Adipocyte (in vitro differentiated cells): Measurements from ENCODE around the gene UGT1A9.
"Not testable (repeated sequence)": the region's sequence is repeated elsewhere in the genome, so short reads cannot be mapped to it uniquely, and the experiment has no call there.

Experiments used
- DNase-seq: peaks from one replicate; pipeline ENCODE4 v3.0.0-alpha.2; 2015; ENCODE audit warnings: low read depth
- H3K27me3 ChIP-seq: replicated peaks from 2 replicates; pipeline ENCODE4 v1.7.0; 2013; ENCODE audit warnings: mild to moderate bottlenecking, low read length, moderate library complexity; ENCODE audit not compliant: control insufficient read depth, insufficient read depth
- H3K36me3 ChIP-seq: 2 replicates; pipeline ENCODE4 v1.7.0; 2013; ENCODE audit warnings: low read length, mild to moderate bottlenecking, moderate library complexity; ENCODE audit not compliant: control insufficient read depth, insufficient read depth, severe bottlenecking
- H3K4me1 ChIP-seq: 2 replicates; pipeline ENCODE4 v1.7.0; 2013; ENCODE audit warnings: mild to moderate bottlenecking, low read length, moderate library complexity; ENCODE audit not compliant: control insufficient read depth, insufficient read depth
- H3K4me3 ChIP-seq: 2 replicates; pipeline ENCODE4 v1.7.0; 2013; ENCODE audit warnings: mild to moderate bottlenecking, low read length, moderate library complexity
- H3K9ac ChIP-seq: 2 replicates; pipeline ENCODE4 v1.7.0; 2013; ENCODE audit warnings: mild to moderate bottlenecking, low read length, moderate library complexity
- H3K9me3 ChIP-seq: 2 replicates; pipeline ENCODE4 v1.7.0; 2013; ENCODE audit warnings: mild to moderate bottlenecking, low read length, moderate library complexity; ENCODE audit not compliant: control insufficient read depth

Gene UGT1A9

GRCh38 chr2:233655943-233656342 is 15.8 kb upstream of the UGT1A9 start:
- H3K9ac ChIP-seq, H3K9me3 ChIP-seq, H3K4me1 ChIP-seq, H3K27me3 ChIP-seq, H3K36me3 ChIP-seq, H3K4me3 ChIP-seq, DNase-seq: not testable (repeated sequence)

DNA sequence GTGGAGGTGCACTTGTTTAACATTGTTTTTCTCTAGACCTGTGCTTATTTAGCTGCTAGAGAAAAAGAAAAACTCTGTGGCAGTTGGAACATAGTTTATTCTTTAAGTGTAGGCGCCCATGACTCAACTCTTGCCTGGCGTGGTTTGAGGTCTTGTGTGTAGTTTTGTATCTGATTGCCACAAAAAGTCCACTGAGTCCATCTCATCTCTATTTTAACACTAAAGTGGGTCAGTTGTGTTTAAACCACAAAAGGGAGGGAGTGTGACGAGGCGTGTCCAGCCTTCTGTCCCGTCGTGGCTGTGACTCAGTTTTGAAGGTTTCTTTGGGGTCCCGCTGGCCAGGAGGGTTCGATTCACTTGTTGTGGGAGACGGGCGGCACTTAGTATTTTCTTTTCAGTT is 15.3 kb upstream of the UGT1A9 start:
- no peak for DNase-seq
- H3K9me3 ChIP-seq, result peaks cover 4% of the 10 kb centered on the region

DNA sequence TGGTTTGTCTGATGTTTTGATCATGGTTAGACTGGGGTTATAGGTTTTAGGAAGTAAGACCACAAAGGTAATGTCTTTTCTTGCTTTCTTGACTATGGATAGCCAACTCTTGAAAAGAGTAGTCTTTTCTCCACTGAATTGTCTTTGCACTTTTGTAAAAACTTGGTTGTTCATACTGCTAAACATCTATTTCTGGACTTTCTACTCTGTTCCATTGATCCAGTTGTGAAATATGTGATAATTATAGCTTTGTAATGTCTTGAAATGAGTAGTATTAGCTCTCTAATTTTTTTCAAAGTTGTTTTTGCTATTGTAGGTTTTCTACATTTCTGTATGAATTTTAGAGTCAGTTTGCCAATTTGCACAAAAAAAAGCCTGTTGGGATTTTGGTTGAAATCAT is 13.1 kb upstream of the UGT1A9 start:
- Histone ChIP-seq H3K4me3 (no peak overlapping the region), H3K36me3 (no peaks in the 10 kb centered on the region), H3K9ac (no peak overlapping the region), H3K9me3 (peaks cover 6% of the 10 kb centered on the region), H3K27me3 (peaks cover 3% of the 10 kb centered on the region), H3K4me1 (no peaks in the 10 kb centered on the region)
- DNase-seq, result no peak

More for the DNA sequence above, 15.3 kb upstream of the UGT1A9 start:
- H3K4me1 ChIP-seq, result no peaks in the 10 kb centered on the region
- peaks cover 3% of the 10 kb centered on the region for H3K27me3 ChIP-seq
- H3K4me3 ChIP-seq, result no peak overlapping the region
- no peak overlapping the region for H3K9ac ChIP-seq
- no peaks in the 10 kb centered on the region for H3K36me3 ChIP-seq

- H3K27me3 ChIP-seq, result peaks cover 3% of the 10 kb centered on the region
- no peak for DNase-seq
- H3K4me3 ChIP-seq, result no peak overlapping the region
- peaks cover 6% of the 10 kb centered on the region for H3K9me3 ChIP-seq
- H3K4me1 ChIP-seq, result no peaks in the 10 kb centered on the region
- no peaks in the 10 kb centered on the region for H3K36me3 ChIP-seq
- no peak overlapping the region for H3K9ac ChIP-seq
These were observed 7.8 kb upstream of the UGT1A9 start for GRCh38 chr2:233663911-233664310.

- no peaks in the 10 kb centered on the region for H3K4me1 ChIP-seq
- no peaks in the 10 kb centered on the region for H3K9me3 ChIP-seq
- H3K36me3 ChIP-seq, result no peaks in the 10 kb centered on the region
- peaks cover 1% of the 10 kb centered on the region for H3K27me3 ChIP-seq
- H3K9ac ChIP-seq, result no peak overlapping the region
- DNase-seq, result no peak
- H3K4me3 ChIP-seq, result no peak overlapping the region
These were observed 3.0 kb upstream of the UGT1A9 start for GRCh38 chr2:233668605-233669260.

DNA sequence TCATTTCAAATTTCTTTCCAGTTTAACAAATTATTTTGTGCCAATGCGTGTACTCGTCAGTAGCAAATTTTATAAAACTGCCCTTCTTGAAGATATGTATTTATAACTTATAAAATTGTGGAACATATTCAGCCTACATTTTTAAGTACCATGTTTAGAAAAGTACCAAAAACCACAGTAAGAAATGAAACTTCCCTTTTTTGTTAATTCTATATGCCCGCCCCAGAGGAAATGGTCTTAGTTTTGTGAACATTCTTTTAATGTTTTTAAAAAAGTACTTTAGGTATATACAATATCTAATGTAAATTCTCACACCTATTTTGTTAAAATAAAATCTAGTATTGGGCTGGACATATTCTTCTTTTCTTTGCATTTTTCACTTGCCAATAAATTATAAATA is 1.2 kb downstream of the UGT1A9 start:
- no peaks in the 10 kb centered on the region for H3K4me1 ChIP-seq
- H3K9me3 ChIP-seq, result no peaks in the 10 kb centered on the region
- no peak for DNase-seq
- H3K36me3 ChIP-seq, result no peaks in the 10 kb centered on the region
- H3K4me3 ChIP-seq, result no peak overlapping the region
- no peak overlapping the region for H3K9ac ChIP-seq
- H3K27me3 ChIP-seq, result no peaks in the 10 kb centered on the region

GRCh38 chr2:233673896-233674295 is 2.2 kb downstream of the UGT1A9 start:
- no peaks in the 10 kb centered on the region for H3K27me3 ChIP-seq
- no peak overlapping the region for H3K4me3 ChIP-seq
- H3K9me3 ChIP-seq, result no peaks in the 10 kb centered on the region
- no peak overlapping the region for H3K9ac ChIP-seq
- DNase-seq, result no peak
- no peaks in the 10 kb centered on the region for H3K36me3 ChIP-seq
- no peaks in the 10 kb centered on the region for H3K4me1 ChIP-seq

GRCh38 chr2:233674314-233674713 is 2.6 kb downstream of the UGT1A9 start:
- no peak overlapping the region for H3K4me3 ChIP-seq
- no peak for DNase-seq
- peaks cover 3% of the 10 kb centered on the region for H3K27me3 ChIP-seq
- H3K4me1 ChIP-seq, result no peaks in the 10 kb centered on the region
- H3K9me3 ChIP-seq, result no peaks in the 10 kb centered on the region
- no peaks in the 10 kb centered on the region for H3K36me3 ChIP-seq
- no peak overlapping the region for H3K9ac ChIP-seq

DNA sequence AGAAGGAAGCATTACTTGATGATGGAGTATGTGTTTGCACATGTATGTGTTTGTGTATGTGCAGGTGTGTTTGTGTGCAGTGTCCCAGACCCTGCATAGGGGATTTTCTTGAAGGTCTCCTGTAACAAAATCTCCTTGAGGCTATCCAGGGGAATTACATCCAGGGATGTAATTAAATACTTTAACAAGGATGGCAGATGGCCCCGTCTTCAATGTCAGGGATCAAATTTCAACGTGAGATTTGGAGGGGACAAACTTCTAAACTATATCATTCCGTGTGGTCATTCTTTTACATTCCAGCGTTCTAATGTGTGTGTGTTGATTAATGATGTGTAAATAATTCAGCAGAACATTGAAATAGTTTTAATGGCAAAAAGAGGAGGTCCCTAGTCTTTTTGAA is 3.3 kb downstream of the UGT1A9 start:
- H3K36me3 ChIP-seq, result no peaks in the 10 kb centered on the region
- no peak overlapping the region for H3K4me3 ChIP-seq
- H3K27me3 ChIP-seq, result peaks cover 5% of the 10 kb centered on the region
- no peak for DNase-seq
- H3K9ac ChIP-seq, result no peak overlapping the region
- no peaks in the 10 kb centered on the region for H3K9me3 ChIP-seq
- H3K4me1 ChIP-seq, result no peaks in the 10 kb centered on the region

DNA sequence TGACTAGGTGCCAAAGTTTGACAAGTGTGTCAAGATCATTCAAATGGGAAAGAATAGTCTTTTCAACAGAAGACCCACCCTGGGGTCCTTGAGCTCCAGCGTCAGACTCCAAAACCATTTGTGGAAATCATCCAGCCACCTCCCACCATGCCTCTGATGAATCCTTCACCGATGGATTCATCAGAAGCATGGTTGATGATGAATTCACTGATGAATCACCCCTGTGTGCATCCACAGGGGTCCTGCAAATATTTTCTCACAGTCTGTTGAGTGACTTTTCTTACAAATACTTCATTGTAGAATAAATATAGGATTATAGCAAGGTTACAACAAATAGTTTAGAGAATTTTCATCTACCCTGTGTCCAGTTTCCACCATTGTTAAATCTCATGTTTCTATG is 4.3 kb downstream of the UGT1A9 start:
- Histone ChIP-seq H3K4me3 (no peak overlapping the region), H3K9me3 (no peaks in the 10 kb centered on the region), H3K4me1 (no peaks in the 10 kb centered on the region), H3K27me3 (peaks cover 5% of the 10 kb centered on the region), H3K9ac (no peak overlapping the region), H3K36me3 (no peaks in the 10 kb centered on the region)
- no peak for DNase-seq

DNA sequence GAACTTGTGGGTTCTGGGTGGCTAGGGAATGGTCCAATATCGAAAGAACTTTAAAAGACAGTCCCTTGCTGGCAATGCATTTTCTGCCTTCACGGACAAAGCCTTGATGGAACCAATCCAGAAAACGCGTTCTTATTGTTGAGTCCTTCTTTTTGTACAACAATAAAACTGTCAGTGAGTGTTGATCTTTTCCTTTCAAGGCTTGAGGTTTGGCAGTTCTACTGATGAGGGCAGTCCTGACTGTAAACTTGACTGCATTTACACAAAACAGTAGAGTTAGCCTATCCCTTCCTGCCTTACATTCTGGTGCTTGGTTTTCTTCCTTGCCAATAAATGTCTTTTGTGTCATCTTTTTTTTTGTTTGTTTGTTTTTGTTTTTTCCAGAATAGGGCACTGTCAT is 7.5 kb downstream of the UGT1A9 start:
- H3K4me1 ChIP-seq, result no peaks in the 10 kb centered on the region
- peaks cover 5% of the 10 kb centered on the region for H3K27me3 ChIP-seq
- H3K9me3 ChIP-seq, result no peaks in the 10 kb centered on the region
- H3K36me3 ChIP-seq, result no peaks in the 10 kb centered on the region
- no peak overlapping the region for H3K9ac ChIP-seq
- DNase-seq, result no peak
- H3K4me3 ChIP-seq, result no peak overlapping the region

- Histone ChIP-seq H3K4me3 (no peak overlapping the region), H3K27me3 (peaks cover 5% of the 10 kb centered on the region), H3K9me3 (no peaks in the 10 kb centered on the region), H3K36me3 (no peaks in the 10 kb centered on the region), H3K9ac (no peak overlapping the region), H3K4me1 (no peaks in the 10 kb centered on the region)
- no peak for DNase-seq
These were observed 8.8 kb downstream of the UGT1A9 start for GRCh38 chr2:233680361-233681045.
